Measurements from ENCODE around the gene GTF3C5.

DNA sequence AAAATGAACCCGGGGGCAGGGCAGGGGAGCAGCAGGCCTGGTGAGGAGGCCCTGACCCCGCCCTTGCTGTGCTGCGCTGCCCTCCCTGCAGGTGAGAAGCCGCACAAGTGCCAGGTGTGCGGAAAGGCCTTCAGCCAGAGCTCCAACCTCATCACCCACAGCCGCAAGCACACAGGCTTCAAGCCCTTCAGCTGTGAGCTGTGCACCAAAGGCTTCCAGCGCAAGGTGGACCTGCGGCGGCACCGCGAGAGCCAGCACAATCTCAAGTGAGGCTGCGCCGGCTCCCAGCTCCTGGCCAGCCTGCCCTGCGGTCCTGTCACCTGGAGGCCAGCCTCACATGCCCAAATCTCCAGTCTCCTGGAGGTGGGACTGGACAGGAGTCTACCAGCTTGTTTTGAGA is 40.0 kb upstream of the GTF3C5 start:
- TF ChIP-seq SIN3A (IDR thresholded peaks at IDR 0.05; ENCODE audit: borderline replicate concordance, insufficient read depth, low read length) (no peak), REST (IDR thresholded peaks at IDR 0.05; ENCODE audit: insufficient read depth in 1 of 2, low read depth in 2 of 2, low read length in 2 of 2) (no peak), TAF1 (IDR thresholded peaks at IDR 0.05; ENCODE audit: borderline replicate concordance, insufficient read depth, low read length) (no peak), POLR2AphosphoS5 (IDR thresholded peaks at IDR 0.05; ENCODE audit: low read depth, low read length) (no peak), FOXP2 (optimal IDR thresholded peaks at IDR 0.05; ENCODE audit: borderline replicate concordance, extremely low read depth, extremely low read length, insufficient read depth) (no peak)

Measured in PFSK-1 (cell line).